ENCODE results near the gene P2RY14.

DNA sequence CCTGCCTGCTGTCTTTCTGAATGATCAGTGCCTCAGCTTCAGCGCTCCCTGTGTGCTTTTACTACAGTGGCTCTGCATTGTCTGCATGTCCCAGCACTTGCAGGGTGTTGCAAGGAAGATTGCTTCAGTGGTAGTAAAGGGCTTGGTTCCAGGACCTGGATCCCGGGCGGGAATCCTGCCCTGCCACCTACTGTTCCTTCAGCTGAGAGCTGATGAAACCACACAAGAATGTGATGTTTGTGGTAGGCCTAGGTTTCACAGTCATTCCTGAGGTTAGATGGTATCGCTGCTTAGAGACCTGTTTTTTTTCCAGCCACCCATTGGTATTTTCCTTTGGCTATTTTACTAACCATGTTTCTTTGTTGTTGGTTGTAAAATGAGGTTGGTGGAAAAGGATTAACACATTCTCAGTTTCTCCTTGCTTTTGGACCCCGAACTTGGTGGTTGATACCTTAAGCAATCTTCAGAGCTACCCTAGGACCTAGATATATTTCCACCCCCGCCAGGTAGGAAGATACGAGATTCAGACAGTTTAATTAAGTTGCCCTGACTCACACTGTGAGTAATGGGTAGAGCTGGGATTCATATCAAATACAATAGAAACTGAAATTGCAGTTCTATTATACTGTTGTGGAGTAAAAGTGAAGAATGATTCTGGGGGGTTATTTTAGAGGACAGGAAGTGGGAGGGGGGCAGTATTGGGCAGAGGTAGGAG is 26.9 kb upstream of the P2RY14 start:
- peak; percentile 17 to 40 (median 29) for TF ChIP-seq CTCF (optimal IDR thresholded peaks at IDR 0.05 in 1 of 3, IDR thresholded peaks at IDR 0.05 in 1 of 3, conservative IDR thresholded peaks at IDR 0.05 in 1 of 3; ENCODE audit: extremely low read depth in 1 of 3, insufficient read depth in 2 of 3, low read length in 3 of 3)
- no peak for TF ChIP-seq EZH2 (IDR thresholded peaks at IDR 0.05; ENCODE audit: low read length)
